ENCODE data around the gene GULP1.
"Not testable (repeated sequence)": the region's sequence is repeated elsewhere in the genome, so short reads cannot be mapped to it uniquely, and the experiment has no call there.

The GULP1 gene

DNA sequence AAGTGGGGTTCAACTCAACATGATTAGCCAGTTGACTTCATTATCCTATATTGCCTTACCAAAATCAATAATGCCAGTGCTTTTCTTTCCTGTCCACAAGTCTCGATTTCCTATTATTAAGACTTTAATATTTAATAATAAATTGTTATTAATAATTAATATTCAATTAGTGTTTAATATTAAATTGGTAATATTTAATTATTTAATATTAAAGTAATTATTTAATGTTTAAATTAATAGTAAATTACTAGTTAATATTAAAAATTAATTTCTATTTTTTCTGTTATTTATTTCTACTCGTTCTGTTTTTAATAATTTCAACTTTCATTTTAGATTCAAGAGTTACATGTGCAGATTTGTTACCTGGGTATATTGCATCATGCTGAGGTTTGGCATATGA, 243.2 kb downstream of the GULP1 start:
- H3K9ac ChIP-seq (ENCODE audit: low read depth in 1 of 2, low read length in 2 of 2), result no peak overlapping the region
- no peaks in the 10 kb centered on the region for H3K9me3 ChIP-seq (ENCODE audit: control insufficient read depth in 2 of 2, low read length in 2 of 2)
- H3K27ac ChIP-seq (ENCODE audit: low read depth in 2 of 2, low read length in 2 of 2), result no peak overlapping the region
- H3K36me3 ChIP-seq (ENCODE audit: control insufficient read depth in 2 of 2, insufficient read depth in 2 of 2, low read length in 2 of 2), result no peaks in the 10 kb centered on the region
- H3K4me3 ChIP-seq (ENCODE audit: low read length in 2 of 2), result no peak overlapping the region
- H3K27me3 ChIP-seq (ENCODE audit: control insufficient read depth in 2 of 2, insufficient read depth in 2 of 2, low read length in 2 of 2), result no peaks in the 10 kb centered on the region
- H3K4me1 ChIP-seq (ENCODE audit: control insufficient read depth in 2 of 2, insufficient read depth in 2 of 2, low read length in 2 of 2), result no peaks in the 10 kb centered on the region

DNA sequence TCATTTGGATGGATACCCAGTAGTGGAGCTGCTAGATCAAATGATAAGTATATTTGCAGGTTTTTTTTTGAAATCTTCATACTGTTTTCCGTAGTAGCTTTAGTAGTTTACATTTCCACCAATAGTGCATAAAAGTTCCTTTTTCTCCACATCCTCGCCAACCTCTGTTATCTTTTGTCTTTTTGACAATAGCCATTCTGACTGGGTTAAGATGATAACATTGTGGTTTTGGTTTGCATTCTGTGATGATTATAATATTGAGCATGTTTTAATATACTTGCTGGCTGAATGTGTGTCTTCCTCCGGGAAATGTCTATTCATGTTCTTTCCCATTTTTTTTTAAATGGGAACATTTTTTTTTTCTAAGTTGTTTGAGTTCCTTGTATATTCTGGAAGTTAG, 260.0 kb downstream of the GULP1 start:
- Histone ChIP-seq H3K4me1 (ENCODE audit: control insufficient read depth in 2 of 2, insufficient read depth in 2 of 2, low read length in 2 of 2) (no peaks in the 10 kb centered on the region), H3K27me3 (ENCODE audit: control insufficient read depth in 2 of 2, insufficient read depth in 2 of 2, low read length in 2 of 2) (no peaks in the 10 kb centered on the region), H3K9me3 (ENCODE audit: control insufficient read depth in 2 of 2, low read length in 2 of 2) (no peaks in the 10 kb centered on the region), H3K27ac (ENCODE audit: low read depth in 2 of 2, low read length in 2 of 2) (no peak overlapping the region), H3K36me3 (ENCODE audit: control insufficient read depth in 2 of 2, insufficient read depth in 2 of 2, low read length in 2 of 2) (no peaks in the 10 kb centered on the region), H3K9ac (ENCODE audit: low read depth in 1 of 2, low read length in 2 of 2) (no peak overlapping the region), H3K4me3 (ENCODE audit: low read length in 2 of 2) (no peak overlapping the region)

DNA sequence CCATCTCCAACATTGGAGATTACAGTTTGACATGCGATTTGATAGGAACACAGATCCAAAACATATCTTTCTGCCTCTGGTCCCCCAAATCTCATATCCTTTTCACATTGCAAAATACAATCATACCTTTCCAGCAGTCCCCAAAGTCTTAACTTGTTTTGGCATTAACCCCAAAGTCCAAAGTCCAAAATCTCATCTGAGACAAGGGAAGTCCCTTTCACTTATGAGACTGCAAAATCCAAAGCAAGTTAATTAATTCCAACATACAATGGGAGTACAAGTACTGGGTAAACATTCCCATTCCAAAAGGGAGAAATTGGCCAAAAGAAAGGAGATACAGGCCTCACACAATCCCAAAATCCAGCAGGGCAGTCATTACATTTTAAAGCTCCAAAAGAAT, 265.4 kb downstream of the GULP1 start:
- Histone ChIP-seq H3K27ac (ENCODE audit: low read depth in 2 of 2, low read length in 2 of 2) (no peak overlapping the region), H3K4me1 (ENCODE audit: control insufficient read depth in 2 of 2, insufficient read depth in 2 of 2, low read length in 2 of 2) (no peaks in the 10 kb centered on the region), H3K36me3 (ENCODE audit: control insufficient read depth in 2 of 2, insufficient read depth in 2 of 2, low read length in 2 of 2) (no peaks in the 10 kb centered on the region), H3K4me3 (ENCODE audit: low read length in 2 of 2) (no peak overlapping the region), H3K27me3 (ENCODE audit: control insufficient read depth in 2 of 2, insufficient read depth in 2 of 2, low read length in 2 of 2) (no peaks in the 10 kb centered on the region), H3K9me3 (ENCODE audit: control insufficient read depth in 2 of 2, low read length in 2 of 2) (no peaks in the 10 kb centered on the region), H3K9ac (ENCODE audit: low read depth in 1 of 2, low read length in 2 of 2) (no peak overlapping the region)

DNA sequence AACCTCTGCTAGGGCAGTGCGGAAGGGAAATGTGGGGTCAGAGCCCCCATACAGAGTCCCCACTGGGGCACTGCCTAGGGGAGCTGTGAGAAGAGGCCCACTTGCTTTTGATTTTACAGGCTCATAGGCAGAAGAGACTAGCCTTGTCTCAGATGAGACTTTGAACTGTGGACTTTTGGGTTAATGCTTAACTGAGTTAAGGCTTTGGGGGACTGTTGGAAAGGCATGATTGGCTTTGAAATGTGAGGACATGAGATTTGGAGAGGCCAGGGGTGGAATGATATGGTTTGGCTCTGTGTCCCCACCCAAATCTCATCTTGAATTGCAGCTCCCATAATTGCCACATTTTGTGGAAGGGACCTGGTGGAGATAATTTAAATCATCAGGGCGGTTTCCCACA, 267.8 kb downstream of the GULP1 start:
- H3K27me3 ChIP-seq (ENCODE audit: control insufficient read depth in 2 of 2, insufficient read depth in 2 of 2, low read length in 2 of 2); H3K4me3 ChIP-seq (ENCODE audit: low read length in 2 of 2); H3K27ac ChIP-seq (ENCODE audit: low read depth in 2 of 2, low read length in 2 of 2); H3K9ac ChIP-seq (ENCODE audit: low read depth in 1 of 2, low read length in 2 of 2); H3K4me1 ChIP-seq (ENCODE audit: control insufficient read depth in 2 of 2, insufficient read depth in 2 of 2, low read length in 2 of 2); H3K9me3 ChIP-seq (ENCODE audit: control insufficient read depth in 2 of 2, low read length in 2 of 2); H3K36me3 ChIP-seq (ENCODE audit: control insufficient read depth in 2 of 2, insufficient read depth in 2 of 2, low read length in 2 of 2): not testable (repeated sequence)

DNA sequence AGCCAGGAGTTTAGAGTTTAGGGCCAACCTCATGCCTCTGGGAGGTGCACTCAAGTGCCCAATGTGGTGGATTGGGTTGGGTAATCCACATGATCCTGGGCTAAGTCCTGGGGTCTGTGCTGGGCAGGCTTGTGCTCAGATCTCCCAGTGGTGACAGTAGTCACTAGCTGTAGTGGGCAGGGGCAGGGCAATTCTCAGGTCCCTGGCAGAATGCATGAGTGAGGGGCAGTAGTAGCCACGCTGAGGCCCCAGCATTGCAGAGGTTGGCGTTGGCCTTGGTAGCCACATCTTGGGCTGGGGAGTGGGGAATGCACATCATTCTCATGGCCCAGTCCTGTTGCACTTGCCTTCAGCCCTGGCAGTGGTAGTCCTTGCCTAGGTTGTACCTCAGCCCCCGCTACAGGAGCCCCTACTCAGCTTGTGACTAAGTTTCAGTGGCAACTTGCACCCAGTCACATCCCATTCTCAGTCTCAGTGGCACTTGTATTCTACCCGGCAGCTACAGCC, 269.9 kb downstream of the GULP1 start:
- H3K27ac ChIP-seq (ENCODE audit: low read depth in 2 of 2, low read length in 2 of 2), result no peak overlapping the region
- H3K9me3 ChIP-seq (ENCODE audit: control insufficient read depth in 2 of 2, low read length in 2 of 2), result no peaks in the 10 kb centered on the region
- H3K4me3 ChIP-seq (ENCODE audit: low read length in 2 of 2), result no peak overlapping the region
- no peaks in the 10 kb centered on the region for H3K27me3 ChIP-seq (ENCODE audit: control insufficient read depth in 2 of 2, insufficient read depth in 2 of 2, low read length in 2 of 2)
- no peaks in the 10 kb centered on the region for H3K4me1 ChIP-seq (ENCODE audit: control insufficient read depth in 2 of 2, insufficient read depth in 2 of 2, low read length in 2 of 2)
- H3K36me3 ChIP-seq (ENCODE audit: control insufficient read depth in 2 of 2, insufficient read depth in 2 of 2, low read length in 2 of 2), result no peaks in the 10 kb centered on the region
- no peak overlapping the region for H3K9ac ChIP-seq (ENCODE audit: low read depth in 1 of 2, low read length in 2 of 2)

DNA sequence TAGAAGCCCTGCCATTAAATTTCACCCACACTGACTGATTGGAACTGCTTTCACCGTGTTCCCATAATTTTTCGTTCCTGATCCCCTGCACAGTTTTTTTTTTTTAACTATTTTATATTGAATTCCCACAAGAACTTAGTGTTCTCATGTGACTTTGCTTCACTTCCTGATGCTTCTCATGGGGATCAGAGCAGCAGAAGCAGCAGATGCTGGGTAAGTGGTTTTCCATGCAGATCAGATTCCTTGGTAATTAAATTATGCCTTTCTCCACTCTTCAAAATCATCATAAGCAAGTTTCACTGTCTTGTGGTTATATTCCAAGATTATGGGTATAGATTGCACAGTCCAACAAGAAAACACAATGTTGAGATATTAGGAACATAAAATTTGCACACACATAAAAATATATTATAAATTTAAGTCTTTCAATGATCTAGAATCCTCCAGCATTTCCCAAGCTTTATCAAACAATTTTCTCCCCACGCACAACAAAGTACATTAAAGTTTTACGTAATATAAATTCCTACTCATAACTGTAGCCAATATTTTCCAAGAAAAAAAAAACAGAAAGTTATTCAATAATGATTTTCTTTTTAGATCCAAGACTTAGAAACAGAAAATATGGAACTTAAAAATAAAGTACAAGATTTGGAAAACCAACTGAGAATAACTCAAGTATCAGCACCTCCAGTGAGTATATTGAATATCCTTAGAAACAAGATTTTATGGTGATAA, 277.9 kb downstream of the GULP1 start:
- H3K9ac ChIP-seq (ENCODE audit: low read depth in 1 of 2, low read length in 2 of 2), result no peak overlapping the region
- no peaks in the 10 kb centered on the region for H3K9me3 ChIP-seq (ENCODE audit: control insufficient read depth in 2 of 2, low read length in 2 of 2)
- H3K36me3 ChIP-seq (ENCODE audit: control insufficient read depth in 2 of 2, insufficient read depth in 2 of 2, low read length in 2 of 2), result no peaks in the 10 kb centered on the region
- H3K4me3 ChIP-seq (ENCODE audit: low read length in 2 of 2), result no peak overlapping the region
- no peak overlapping the region for H3K27ac ChIP-seq (ENCODE audit: low read depth in 2 of 2, low read length in 2 of 2)
- no peaks in the 10 kb centered on the region for H3K4me1 ChIP-seq (ENCODE audit: control insufficient read depth in 2 of 2, insufficient read depth in 2 of 2, low read length in 2 of 2)
- H3K27me3 ChIP-seq (ENCODE audit: control insufficient read depth in 2 of 2, insufficient read depth in 2 of 2, low read length in 2 of 2), result no peaks in the 10 kb centered on the region

DNA sequence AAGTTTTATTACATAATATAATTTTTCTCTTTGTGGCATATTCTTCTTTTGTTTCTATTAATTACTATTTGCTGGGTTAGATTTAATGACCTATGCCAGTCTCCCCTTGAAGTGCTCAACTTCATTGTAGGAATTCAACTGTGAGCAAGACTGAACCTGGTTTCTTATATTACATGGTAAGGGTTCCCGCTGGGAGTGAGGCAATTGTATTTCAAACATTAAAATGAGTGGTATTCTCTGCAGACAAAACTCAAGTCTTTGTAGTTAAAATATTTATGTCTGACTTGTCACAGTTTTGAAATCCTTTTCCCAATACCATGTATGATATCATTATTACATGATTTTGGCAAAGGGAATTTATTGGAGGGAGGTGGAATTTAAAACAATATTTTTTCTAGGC, 278.7 kb downstream of the GULP1 start:
- H3K27ac ChIP-seq (ENCODE audit: low read depth in 2 of 2, low read length in 2 of 2), result no peak overlapping the region
- no peak overlapping the region for H3K9ac ChIP-seq (ENCODE audit: low read depth in 1 of 2, low read length in 2 of 2)
- no peaks in the 10 kb centered on the region for H3K27me3 ChIP-seq (ENCODE audit: control insufficient read depth in 2 of 2, insufficient read depth in 2 of 2, low read length in 2 of 2)
- no peaks in the 10 kb centered on the region for H3K9me3 ChIP-seq (ENCODE audit: control insufficient read depth in 2 of 2, low read length in 2 of 2)
- H3K4me1 ChIP-seq (ENCODE audit: control insufficient read depth in 2 of 2, insufficient read depth in 2 of 2, low read length in 2 of 2), result no peaks in the 10 kb centered on the region
- no peaks in the 10 kb centered on the region for H3K36me3 ChIP-seq (ENCODE audit: control insufficient read depth in 2 of 2, insufficient read depth in 2 of 2, low read length in 2 of 2)
- no peak overlapping the region for H3K4me3 ChIP-seq (ENCODE audit: low read length in 2 of 2)

DNA sequence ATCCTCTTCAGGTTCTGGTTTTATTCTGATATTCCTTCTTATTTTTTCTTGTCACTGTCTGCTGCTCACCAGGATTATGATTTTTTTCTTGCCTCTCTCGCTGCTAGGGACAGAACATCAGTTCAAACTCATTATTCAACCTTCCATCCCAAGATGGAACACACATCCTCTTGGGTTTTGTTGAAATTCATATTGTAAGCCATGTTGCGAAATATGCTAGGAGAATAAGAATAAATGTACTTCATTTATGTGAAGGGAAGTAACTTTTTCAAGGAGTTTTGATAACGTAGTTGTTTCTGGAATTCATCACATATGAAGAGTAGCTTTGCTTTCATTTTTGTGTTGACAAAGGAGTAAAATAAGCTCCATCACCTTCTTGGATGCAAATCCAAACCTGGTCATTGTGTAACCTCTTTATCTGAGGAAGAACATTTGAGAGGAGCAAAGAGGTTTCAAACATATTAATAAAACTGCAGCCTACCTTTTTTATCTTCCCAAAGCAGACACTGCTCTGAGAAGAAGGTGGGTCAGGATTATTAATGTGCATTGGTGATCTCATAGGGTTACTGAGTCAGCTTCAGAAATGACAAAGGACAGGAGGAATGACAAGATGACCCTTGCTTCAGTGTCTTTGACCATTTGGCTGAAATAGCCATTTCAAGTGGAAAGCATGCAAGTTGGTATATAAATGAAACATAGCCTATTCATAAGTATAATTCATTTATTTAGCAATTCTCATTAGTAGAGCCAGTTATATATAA, 280.0 kb downstream of the GULP1 start:
- no peak overlapping the region for H3K27ac ChIP-seq (ENCODE audit: low read depth in 2 of 2, low read length in 2 of 2)
- H3K4me3 ChIP-seq (ENCODE audit: low read length in 2 of 2), result no peak overlapping the region
- H3K9me3 ChIP-seq (ENCODE audit: control insufficient read depth in 2 of 2, low read length in 2 of 2), result no peaks in the 10 kb centered on the region
- no peak overlapping the region for H3K9ac ChIP-seq (ENCODE audit: low read depth in 1 of 2, low read length in 2 of 2)
- no peaks in the 10 kb centered on the region for H3K4me1 ChIP-seq (ENCODE audit: control insufficient read depth in 2 of 2, insufficient read depth in 2 of 2, low read length in 2 of 2)
- H3K27me3 ChIP-seq (ENCODE audit: control insufficient read depth in 2 of 2, insufficient read depth in 2 of 2, low read length in 2 of 2), result no peaks in the 10 kb centered on the region
- H3K36me3 ChIP-seq (ENCODE audit: control insufficient read depth in 2 of 2, insufficient read depth in 2 of 2, low read length in 2 of 2), result no peaks in the 10 kb centered on the region

DNA sequence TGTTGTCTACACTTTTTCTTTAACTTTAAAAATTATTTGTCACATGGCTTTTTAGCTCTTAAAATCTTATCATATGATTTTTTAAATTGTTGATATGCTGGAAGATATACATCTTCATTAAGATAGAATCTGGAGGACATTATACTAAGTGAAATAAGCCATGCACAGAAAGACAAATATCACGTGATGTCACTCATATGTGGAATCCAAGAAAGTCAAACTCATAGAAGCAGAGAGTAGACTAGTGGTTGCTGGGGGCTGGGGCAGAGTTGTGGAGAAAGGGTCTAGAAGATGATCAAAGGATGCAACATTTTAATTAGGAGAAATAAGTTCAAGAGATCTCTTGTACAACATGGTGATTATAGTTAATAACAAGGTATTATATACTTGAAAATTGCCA, 280.9 kb downstream of the GULP1 start:
- H3K27me3 ChIP-seq (ENCODE audit: control insufficient read depth in 2 of 2, insufficient read depth in 2 of 2, low read length in 2 of 2), result no peaks in the 10 kb centered on the region
- no peaks in the 10 kb centered on the region for H3K4me1 ChIP-seq (ENCODE audit: control insufficient read depth in 2 of 2, insufficient read depth in 2 of 2, low read length in 2 of 2)
- no peaks in the 10 kb centered on the region for H3K36me3 ChIP-seq (ENCODE audit: control insufficient read depth in 2 of 2, insufficient read depth in 2 of 2, low read length in 2 of 2)
- H3K9ac ChIP-seq (ENCODE audit: low read depth in 1 of 2, low read length in 2 of 2), result no peak overlapping the region
- no peak overlapping the region for H3K27ac ChIP-seq (ENCODE audit: low read depth in 2 of 2, low read length in 2 of 2)
- no peaks in the 10 kb centered on the region for H3K9me3 ChIP-seq (ENCODE audit: control insufficient read depth in 2 of 2, low read length in 2 of 2)
- H3K4me3 ChIP-seq (ENCODE audit: low read length in 2 of 2), result no peak overlapping the region

DNA sequence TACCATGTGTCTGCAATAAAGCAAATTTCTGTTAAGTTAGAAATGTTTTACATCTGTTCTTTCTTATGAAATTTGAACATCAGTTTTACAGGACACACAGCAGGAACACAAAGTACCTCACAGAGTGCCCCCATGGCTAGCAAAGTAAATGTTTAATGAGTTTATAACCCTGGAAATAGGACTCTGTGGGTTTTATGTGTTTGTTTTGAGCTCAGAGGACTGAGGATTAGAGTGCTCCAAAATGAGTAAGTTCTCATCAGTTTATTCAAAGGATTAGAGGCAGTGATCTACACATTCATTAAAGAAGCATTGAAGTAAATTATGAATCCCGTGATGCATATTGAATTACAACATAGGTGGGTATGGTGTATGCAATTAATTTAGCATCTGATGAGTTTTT, 281.8 kb downstream of the GULP1 start:
- Histone ChIP-seq H3K9me3 (ENCODE audit: control insufficient read depth in 2 of 2, low read length in 2 of 2) (no peaks in the 10 kb centered on the region), H3K27ac (ENCODE audit: low read depth in 2 of 2, low read length in 2 of 2) (no peak overlapping the region), H3K4me3 (ENCODE audit: low read length in 2 of 2) (no peak overlapping the region), H3K36me3 (ENCODE audit: control insufficient read depth in 2 of 2, insufficient read depth in 2 of 2, low read length in 2 of 2) (no peaks in the 10 kb centered on the region), H3K4me1 (ENCODE audit: control insufficient read depth in 2 of 2, insufficient read depth in 2 of 2, low read length in 2 of 2) (no peaks in the 10 kb centered on the region), H3K27me3 (ENCODE audit: control insufficient read depth in 2 of 2, insufficient read depth in 2 of 2, low read length in 2 of 2) (no peaks in the 10 kb centered on the region), H3K9ac (ENCODE audit: low read depth in 1 of 2, low read length in 2 of 2) (no peak overlapping the region)
